PC-3 (cell line): ENCODE data around the gene JADE1. TPM values are rescaled to one million over a fixed set of nuclear protein-coding genes. Genes with fewer than 3 reads are reported as not detected.

Experiments used
- ATAC-seq: fragments of 200-7000 bp; cut with Tn5 transposase; 2 replicates; pipeline ENCODE4 v1.9.1; 2020; ENCODE audit warnings: mild to moderate bottlenecking, moderate library complexity
- BruUV-seq: library from RNA; stranded (reverse); fragments of 400-500 nt; replicated peaks from 2 replicates; lab custom pipeline; 2021; lab: Mats Ljungman, UMichigan
- CTCF ChIA-PET: fragments of 300-600 bp; sonication (Branson Sonifier 250); formaldehyde crosslinking; loops from one replicate; lab custom pipeline; 2022; ENCODE audit warnings: antibody characterized with exemption; lab: Charles Lee
- POLR2A ChIA-PET: fragments of 300-600 bp; sonication (Branson Sonifier 250); formaldehyde crosslinking; loops from one replicate; lab custom pipeline; 2022; ENCODE audit warnings: antibody characterized with exemption; ENCODE audit not compliant: unreplicated experiment; lab: Charles Lee
- DNase-seq: peaks from one replicate; pipeline ENCODE4 v3.0.0-alpha.2; 2015
- H2AFZ ChIP-seq: fragments of 300-600 bp; sonication (generic); 2 replicates; pipeline ENCODE4 v1.6.0; 2016; ENCODE audit warnings: antibody characterized with exemption, low read length
- H3F3A ChIP-seq: fragments of 300-600 bp; sonication (generic); one replicate; pipeline ENCODE4 v1.6.0; 2017; ENCODE audit warnings: antibody characterized with exemption, low read length, control low read depth, mild to moderate bottlenecking; ENCODE audit not compliant: unreplicated experiment
- H3K27ac ChIP-seq: fragments of 300-600 bp; sonication (generic); 2 replicates; pipeline ENCODE4 v1.5.1; 2016; ENCODE audit warnings: mild to moderate bottlenecking, low read length
- H3K27me3 ChIP-seq: fragments of 300-600 bp; sonication (generic); 2 replicates; pipeline ENCODE4 v1.6.1; 2016; ENCODE audit warnings: low read length, mixed read lengths
- H3K36me3 ChIP-seq: fragments of 300-600 bp; sonication (generic); 2 replicates; pipeline ENCODE4 v1.6.1; 2016; ENCODE audit warnings: low read depth, mixed run types, low read length, mixed read lengths
- H3K4me1 ChIP-seq: fragments of 300-600 bp; sonication (generic); 2 replicates; pipeline ENCODE4 v1.5.1; 2016; ENCODE audit warnings: low read length; ENCODE audit not compliant: insufficient read depth
- H3K4me2 ChIP-seq: fragments of 300-600 bp; sonication (generic); 2 replicates; pipeline ENCODE4 v1.6.0; 2016; ENCODE audit warnings: low read length
- H3K4me3 ChIP-seq: fragments of 300-600 bp; sonication (generic); 2 replicates; pipeline ENCODE4 v1.5.1; 2016; ENCODE audit warnings: mild to moderate bottlenecking, low read length, mixed read lengths
- H3K79me2 ChIP-seq: fragments of 300-600 bp; sonication (generic); 2 replicates; pipeline ENCODE4 v1.6.1; 2017; ENCODE audit warnings: low read length, mixed read lengths
- H3K9ac ChIP-seq: fragments of 300-600 bp; sonication (generic); 2 replicates; pipeline ENCODE4 v1.6.0; 2016; ENCODE audit warnings: mild to moderate bottlenecking, low read length
- H3K9me2 ChIP-seq: fragments of 300-600 bp; sonication (generic); replicated peaks from 2 replicates; pipeline ENCODE4 v1.6.1; 2016; ENCODE audit warnings: mixed run types, low read length, mixed read lengths
- H3K9me3 ChIP-seq: fragments of 300-600 bp; sonication (generic); 2 replicates; pipeline ENCODE4 v1.6.1; 2016; ENCODE audit warnings: low read length, mixed read lengths
- H4K20me1 ChIP-seq: fragments of 300-600 bp; sonication (generic); 2 replicates; pipeline ENCODE4 v1.6.1; 2016; ENCODE audit warnings: low read length, mixed read lengths
- CTCF ChIP-seq: fragments of 300-600 bp; sonication (generic); conservative IDR thresholded peaks from 2 replicates; pipeline ENCODE4 v1.5.1; 2017; ENCODE audit warnings: antibody characterized with exemption, low read depth, mild to moderate bottlenecking, low read length
- EZH2 ChIP-seq: fragments of 300-600 bp; sonication (generic); IDR thresholded peaks from one replicate; pipeline ENCODE4 v1.6.1; 2017; ENCODE audit warnings: antibody characterized with exemption, mild to moderate bottlenecking, low read length; ENCODE audit not compliant: unreplicated experiment
- EZH2phosphoT487 ChIP-seq: fragments of 300-600 bp; sonication (generic); IDR thresholded peaks from 2 replicates; pipeline ENCODE4 v1.6.1; 2018; ENCODE audit warnings: mild to moderate bottlenecking, antibody characterized with exemption, low read length, borderline replicate concordance
- intact Hi-C: fragments of 100-400 bp; cut with micrococcal nuclease; formaldehyde crosslinking; loops from 2 replicates; pipeline ENCODE4 v1.9.0; 2023
- total RNA-seq: library from RNA; depleted of rRNA; stranded (reverse); fragments of >200 nt; gene quantifications from 2 replicates; pipeline ENCODE4 v1.2.3, GENCODE V29; 2014

The JADE1 gene
- total RNA-seq, 1 experiment from 2014 or later: 10.8 TPM

GRCh38 chr4:128832243-128832625, 22.7 kb downstream of the JADE1 start:
- no peak overlapping the region for H3K4me2 ChIP-seq
- H3F3A ChIP-seq: no peaks in the 10 kb centered on the region
- peaks cover 67% of the 10 kb centered on the region for H3K79me2 ChIP-seq
- H3K36me3 ChIP-seq: no peaks in the 10 kb centered on the region; the same call in 1 of the 2 replicates
- intact Hi-C loops: no loop called here
- H3K9ac ChIP-seq: no peak overlapping the region
- TF ChIP-seq EZH2: no peak
- TF ChIP-seq CTCF: no peak
- no peak overlapping the region for H3K4me3 ChIP-seq
- DNase-seq (no peak), ATAC-seq (no peak)
- H3K27ac ChIP-seq: no peak overlapping the region
- H3K9me3 ChIP-seq: no peaks in the 10 kb centered on the region
- H4K20me1 ChIP-seq: no peaks in the 10 kb centered on the region
- BruUV-seq: no TSS peak
- H3K27me3 ChIP-seq: no peaks in the 10 kb centered on the region
- ChIA-PET CTCF (no interaction called here), POLR2A (no interaction called here)
- no peaks in the 10 kb centered on the region for H3K9me2 ChIP-seq
- no peaks in the 10 kb centered on the region for H3K4me1 ChIP-seq
- H2AFZ ChIP-seq: no peak overlapping the region

DNA sequence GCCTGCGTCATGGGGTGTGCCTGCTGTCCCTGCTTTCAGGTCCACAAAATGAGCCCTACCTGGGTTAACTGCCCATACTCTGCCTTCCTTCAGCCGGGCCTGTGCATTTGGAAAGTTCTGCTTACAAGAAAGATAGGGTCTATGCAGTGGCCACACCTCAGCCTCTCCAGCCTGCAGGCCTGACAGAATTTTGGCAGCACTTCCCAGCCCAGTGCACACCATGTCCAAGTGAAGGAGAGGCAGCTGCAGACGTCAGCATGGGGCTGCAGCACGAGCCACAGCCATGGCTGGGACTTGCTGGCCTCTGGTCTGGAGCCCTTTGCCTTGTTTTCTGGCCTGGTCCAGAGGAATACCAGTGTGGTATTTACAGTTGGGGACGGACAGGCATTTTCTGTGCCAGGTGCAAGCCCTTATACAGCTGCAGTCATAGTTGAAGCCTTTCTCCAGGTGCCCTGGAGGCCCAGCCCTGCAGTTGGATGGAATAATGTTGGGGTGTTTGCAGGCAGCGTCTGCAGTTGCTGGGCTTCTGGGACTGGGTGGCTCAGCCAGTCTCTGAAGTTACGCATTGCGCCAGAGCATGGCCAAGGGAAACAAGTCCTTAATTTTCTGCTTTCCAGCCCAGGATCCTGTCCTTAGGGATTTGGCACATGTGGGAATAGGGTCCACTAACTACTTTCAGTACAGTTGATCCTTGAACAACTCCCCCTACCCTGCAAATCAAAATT, 26.2 kb downstream of the JADE1 start:
- no peak for DNase-seq
- Histone ChIP-seq H3K4me3 (no peak overlapping the region), H3K4me2 (no peak overlapping the region), H3K9me3 (no peaks in the 10 kb centered on the region), H3K27ac (no peak overlapping the region), H3K9me2 (no peaks in the 10 kb centered on the region), H3K79me2 (peaks cover 69% of the 10 kb centered on the region), H3F3A (no peaks in the 10 kb centered on the region), H2AFZ (no peak overlapping the region), H4K20me1 (no peaks in the 10 kb centered on the region), H3K36me3 (no peaks in the 10 kb centered on the region; the same call in 1 of the 2 replicates), H3K9ac (no peak overlapping the region), H3K27me3 (no peaks in the 10 kb centered on the region), H3K4me1 (no peaks in the 10 kb centered on the region)
- ChIA-PET CTCF (no interaction called here), POLR2A (no interaction called here)
- TF ChIP-seq CTCF (no peak), EZH2phosphoT487 (no peak), EZH2 (no peak)
- intact Hi-C loops: no loop called here
- no peak for ATAC-seq
- no TSS peak for BruUV-seq

GRCh38 chr4:128837198-128837597, 27.7 kb downstream of the JADE1 start:
- no TSS peak for BruUV-seq
- H3K27me3 ChIP-seq: no peaks in the 10 kb centered on the region
- H3K79me2 ChIP-seq: peaks cover 65% of the 10 kb centered on the region
- intact Hi-C loops: no loop called here
- H3K27ac ChIP-seq: no peak overlapping the region
- H3K4me3 ChIP-seq: no peak overlapping the region
- H3K9ac ChIP-seq: no peak overlapping the region
- H3K9me3 ChIP-seq: no peaks in the 10 kb centered on the region
- H4K20me1 ChIP-seq: no peaks in the 10 kb centered on the region
- CTCF ChIA-PET: interaction anchor here (0.6 kb wide), 1 partner anchor 54 kb away, joined by 5 read pairs; no protein-coding TSS in a partner anchor
- no peak overlapping the region for H2AFZ ChIP-seq
- no peaks in the 10 kb centered on the region for H3K4me1 ChIP-seq
- DNase-seq: no peak
- no peaks in the 10 kb centered on the region for H3F3A ChIP-seq
- TF ChIP-seq EZH2phosphoT487 (no peak), EZH2 (no peak), CTCF (no peak)
- H3K4me2 ChIP-seq: no peak overlapping the region
- no peaks in the 10 kb centered on the region for H3K9me2 ChIP-seq
- H3K36me3 ChIP-seq: no peaks in the 10 kb centered on the region
- ATAC-seq: no peak
- POLR2A ChIA-PET: interaction anchor here (0.7 kb wide), 1 partner anchor 14 kb away, joined by 5 read pairs; no protein-coding TSS in a partner anchor
